GM12878 (cell line): ENCODE measurements around the gene SLC7A10. TPM values are rescaled to one million over a fixed set of nuclear protein-coding genes. Genes with fewer than 3 reads are reported as not detected.

ENCODE experiments used
- ATAC-seq: fragments of 200-7000 bp; cut with Tn5 transposase; 3 replicates; pipeline ENCODE4 v1.9.1; 2020; ENCODE audit warnings: mild to moderate bottlenecking, moderate library complexity
- BruUV-seq: library from RNA; stranded (reverse); fragments of 400-500 nt; replicated peaks from 2 replicates; lab custom pipeline; 2021; lab: Mats Ljungman, UMichigan
- CTCF ChIA-PET: fragments of 300-600 bp; sonication (Branson Sonifier 250); formaldehyde crosslinking; extraction: SDS; loops from one replicate; lab custom pipeline; 2021; ENCODE audit warnings: inconsistent platforms; lab: Yijun Ruan, JAX
- POLR2A ChIA-PET: fragments of 350-600 bp; formaldehyde crosslinking; extraction: SDS; loops from one replicate; lab custom pipeline; 2021; ENCODE audit warnings: inconsistent platforms; lab: Charles Lee
- RAD21 ChIA-PET: fragments of 300-600 bp; sonication (Branson Sonifier 250); formaldehyde crosslinking; loops from one replicate; lab custom pipeline; 2023; ENCODE audit warnings: antibody characterized with exemption; ENCODE audit not compliant: unreplicated experiment; lab: Charles Lee
- SMC1A ChIA-PET: fragments of 300-600 bp; sonication (Branson Sonifier 250); formaldehyde crosslinking; loops from one replicate; lab custom pipeline; 2023; ENCODE audit not compliant: unreplicated experiment, uncharacterized antibody; lab: Charles Lee
- DNase-seq: peaks from one replicate; pipeline ENCODE4 v3.0.0-alpha.2; 2011; ENCODE audit warnings: low read depth, low spot score
- FAIRE-seq: peaks from 3 replicates; lab custom pipeline; 2011; peaks lifted over from hg19 to GRCh38; lab: Jason Lieb, UNC
- H2AFZ ChIP-seq: 2 replicates; pipeline ENCODE4 v1.6.0; 2011; ENCODE audit warnings: low read depth, low read length, control low read depth; ENCODE audit not compliant: control insufficient read depth
- H3K27ac ChIP-seq: 2 replicates; pipeline ENCODE4 v1.5.1; 2011; ENCODE audit warnings: control low read depth; ENCODE audit not compliant: control insufficient read depth, insufficient read depth
- H3K27me3 ChIP-seq, 2 experiments: replicated peaks in 1 of 2; 2 replicates each; pipeline versions ENCODE4 v1.6.0 to v1.6.1; 2011; ENCODE audit warnings: low read length in 1 of 2; ENCODE audit not compliant: control insufficient read depth in 2 of 2, insufficient read depth in 2 of 2
- H3K36me3 ChIP-seq, 2 experiments: 2 replicates each; pipeline ENCODE4 v1.5.1; 2011; ENCODE audit warnings: low read length in 1 of 2; ENCODE audit not compliant: control insufficient read depth in 2 of 2, insufficient read depth in 2 of 2
- H3K4me1 ChIP-seq: 2 replicates; pipeline ENCODE4 v1.6.1; 2011; ENCODE audit warnings: mild to moderate bottlenecking, low read length, moderate library complexity, mixed read lengths; ENCODE audit not compliant: control insufficient read depth, insufficient read depth
- H3K4me2 ChIP-seq: 2 replicates; pipeline ENCODE4 v1.6.0; 2011; ENCODE audit warnings: control low read depth; ENCODE audit not compliant: control insufficient read depth, insufficient read depth
- H3K4me3 ChIP-seq: fragments of 200-600 bp; sonication (generic); 2 replicates; pipeline ENCODE4 v1.5.1; 2016
- H3K79me2 ChIP-seq: 2 replicates; pipeline ENCODE4 v1.6.0; 2011; ENCODE audit warnings: low read length; ENCODE audit not compliant: control insufficient read depth, insufficient read depth
- H3K9ac ChIP-seq: 2 replicates; pipeline ENCODE4 v1.8.0; 2011; ENCODE audit warnings: low read length, control low read depth, mixed read lengths; ENCODE audit not compliant: control insufficient read depth, insufficient read depth
- H3K9me3 ChIP-seq: replicated peaks from 3 replicates; pipeline ENCODE4 v1.5.1; 2011; ENCODE audit warnings: mild to moderate bottlenecking, low read length; ENCODE audit not compliant: control insufficient read depth, insufficient read depth
- H4K20me1 ChIP-seq: 2 replicates; pipeline ENCODE4 v1.6.0; 2011; ENCODE audit not compliant: control insufficient read depth, insufficient read depth
- BCL11A ChIP-seq: IDR thresholded peaks from 2 replicates; pipeline ENCODE4 v1.6.1; 2011; ENCODE audit warnings: low read depth, low read length
- CHD1 ChIP-seq: IDR thresholded peaks from 2 replicates; pipeline ENCODE4 v1.6.1; 2012; ENCODE audit warnings: low read depth, low read length, improper control_type of control experiment
- ELK1 ChIP-seq: IDR thresholded peaks from 2 replicates; pipeline ENCODE4 v1.6.1; 2012; ENCODE audit warnings: low read depth, low read length, improper control_type of control experiment
- IRF5 ChIP-seq: fragments of 450-650 bp; IDR thresholded peaks from 2 replicates; pipeline ENCODE4 v1.6.1; 2017; ENCODE audit warnings: borderline replicate concordance
- JUNB ChIP-seq: IDR thresholded peaks from 2 replicates; pipeline ENCODE4 v1.6.1; 2016; ENCODE audit warnings: antibody characterized with exemption, mild to moderate bottlenecking
- POU2F2 ChIP-seq: IDR thresholded peaks from 3 replicates; pipeline ENCODE4 v1.6.1; 2011; ENCODE audit warnings: low read depth, mild to moderate bottlenecking, low read length, borderline replicate concordance
- YY1 ChIP-seq: IDR thresholded peaks from 2 replicates; pipeline ENCODE4 v1.6.1; 2011; ENCODE audit warnings: low read depth, mild to moderate bottlenecking, low read length
- ZBTB4 ChIP-seq: fragments of 450-650 bp; formaldehyde crosslinking; IDR thresholded peaks from 2 replicates; pipeline ENCODE4 v1.4.0; 2022; ENCODE audit warnings: mild to moderate bottlenecking, moderate library complexity
- ZNF217 ChIP-seq: fragments of 450-650 bp; IDR thresholded peaks from 2 replicates; pipeline ENCODE4 v1.6.1; 2017; ENCODE audit warnings: antibody characterized with exemption, mild to moderate bottlenecking
- ZNF274 ChIP-seq: IDR thresholded peaks from one replicate; pipeline ENCODE4 v1.8.0; 2011; ENCODE audit not compliant: insufficient read length, insufficient read depth
- WGBS: methylation state at CpG from one replicate; pipeline ENCODE4 v1.1.6; 2016; ENCODE audit warnings: low lambda C conversion rate; ENCODE audit not compliant: insufficient replicate concordance, insufficient coverage; ENCODE audit errors: missing lambda C conversion rate; 5-methylcytosine and 5-hydroxymethylcytosine counted together
- in situ Hi-C: fragments of 300-500 bp; cut with MboI; formaldehyde crosslinking; loops from 9 replicates; pipeline ENCODE4 v1.14.3; 2018; ENCODE audit warnings: mixed read lengths
- intact Hi-C: fragments of 100-400 bp; cut with micrococcal nuclease; formaldehyde crosslinking; loops from one replicate; pipeline ENCODE4 v1.14.2; 2022; ENCODE audit not compliant: unreplicated experiment
- polyA plus RNA-seq, 11 experiments: library from polyadenylated mRNA; depleted of rRNA in 4 of 11; unstranded in 6 of 11; stranded (reverse) in 5 of 11; fragments of >200 nt; fragmentation: Nextera tagmentation in 4 of 11; fragmentation: Illumina TruSeq in 1 of 11; extraction: Ambion mirVana in 4 of 11; extraction: Trizol in 1 of 11; gene quantifications; 1 replicate in 1 of 11; 2 replicates in 10 of 11; pipeline versions ENCODE4 v1.2.1 to v1.2.3, GENCODE V29; 2011 to 2016; ENCODE audit warnings: inconsistent platforms in 2 of 11, missing spikeins in 2 of 11, low read depth in 1 of 11
- total RNA-seq, 4 experiments: library from RNA; depleted of rRNA in 3 of 4; stranded (reverse); fragments of >200 nt in 3 of 4; fragmentation: Illumina TruSeq in 1 of 4; extraction: Trizol in 1 of 4; gene quantifications; 2 replicates each; pipeline versions ENCODE4 v1.2.1 to v1.2.3, GENCODE V29; 2013 to 2021

The SLC7A10 gene
- total and polyA plus RNA-seq, 10 of the 15 experiments (the other 5 are each of a cell fraction or from before 2014, with no cell fraction given): not detected

- in situ Hi-C loops: loop anchor here (25.0 kb wide), 1 partner anchor 534 kb away; no protein-coding TSS in a partner anchor
- WGBS: 35% methylated on average over 1 of the region's 1 CpG
- POLR2A ChIA-PET: no interaction called here
- no peak overlapping the region for H2AFZ ChIP-seq
- FAIRE-seq: no peak
- DNase-seq: no peak
- H3K27me3 ChIP-seq: peaks cover 5 to 12% of the 10 kb centered on the region in 2 experiments; a peak in 3 of 4 replicates
- CTCF ChIA-PET: interaction anchor here (0.6 to 2.1 kb wide), 2 partner anchors 16 to 179 kb away, joined by 3 to 6 read pairs; no protein-coding TSS in a partner anchor
- no peaks in the 10 kb centered on the region for H4K20me1 ChIP-seq
- intact Hi-C loops: no loop called here
- RAD21 ChIA-PET: no interaction called here
- no peaks in the 10 kb centered on the region for H3K36me3 ChIP-seq
- no peaks in the 10 kb centered on the region for H3K4me1 ChIP-seq
- H3K27ac ChIP-seq: no peak overlapping the region
- no peak overlapping the region for H3K4me2 ChIP-seq
- no peak overlapping the region for H3K9ac ChIP-seq
- TF ChIP-seq POU2F2 (no peak), CHD1 (no peak)
- H3K4me3 ChIP-seq: no peak overlapping the region
- no peak for ATAC-seq
- SMC1A ChIA-PET: no interaction called here
- no peaks in the 10 kb centered on the region; the same call in 1 of the 3 replicates for H3K9me3 ChIP-seq
- BruUV-seq: no TSS peak
- no peaks in the 10 kb centered on the region for H3K79me2 ChIP-seq
Observed at GRCh38 chr19:33227870-33228599, 2.4 kb upstream of the SLC7A10 start.

GRCh38 chr19:33227242-33227650 is 1.6 kb upstream of the SLC7A10 start:
- ChIA-PET CTCF (no interaction called here), RAD21 (no interaction called here), POLR2A (no interaction called here), SMC1A (no interaction called here)
- H3K4me1 ChIP-seq: no peaks in the 10 kb centered on the region
- no peaks in the 10 kb centered on the region for H4K20me1 ChIP-seq
- DNase-seq: no peak
- no peak overlapping the region for H3K9ac ChIP-seq
- ATAC-seq: no peak
- H3K79me2 ChIP-seq: no peaks in the 10 kb centered on the region
- no peaks in the 10 kb centered on the region for H3K36me3 ChIP-seq
- FAIRE-seq: no peak
- in situ Hi-C loops (loop anchor here (25.0 kb wide), 1 partner anchor 535 kb away; no protein-coding TSS in a partner anchor), intact Hi-C loops (no loop called here)
- H3K9me3 ChIP-seq: no peaks in the 10 kb centered on the region; the same call in 1 of the 3 replicates
- WGBS: 53% methylated on average over 13 of the region's 18 CpGs
- no peak overlapping the region for H3K4me3 ChIP-seq
- H2AFZ ChIP-seq: no peak overlapping the region
- H3K4me2 ChIP-seq: no peak overlapping the region
- peaks cover 5 to 12% of the 10 kb centered on the region in 2 experiments; a peak in 3 of 4 replicates for H3K27me3 ChIP-seq
- H3K27ac ChIP-seq: no peak overlapping the region
- no TSS peak for BruUV-seq
- TF ChIP-seq ELK1 (no peak), IRF5 (no peak), JUNB (no peak), ZBTB4 (no peak), YY1 (no peak), POU2F2 (no peak), BCL11A (no peak), ZNF217 (no peak), ZNF274 (no peak)
